ENCODE results near the gene ZBTB45.
A peak's percentile ranks its signal among the peaks of the same experiment; 100 is the strongest.

The ZBTB45 gene

GRCh38 chr19:58519355-58520256 lies at the start of gene ZBTB45:
ZBTB45 (minus strand) TSS chr19:58519810; CDS start chr19:58517673, 2,137 bp downstream.
- DNase-seq, result peak; percentile 97

DNA sequence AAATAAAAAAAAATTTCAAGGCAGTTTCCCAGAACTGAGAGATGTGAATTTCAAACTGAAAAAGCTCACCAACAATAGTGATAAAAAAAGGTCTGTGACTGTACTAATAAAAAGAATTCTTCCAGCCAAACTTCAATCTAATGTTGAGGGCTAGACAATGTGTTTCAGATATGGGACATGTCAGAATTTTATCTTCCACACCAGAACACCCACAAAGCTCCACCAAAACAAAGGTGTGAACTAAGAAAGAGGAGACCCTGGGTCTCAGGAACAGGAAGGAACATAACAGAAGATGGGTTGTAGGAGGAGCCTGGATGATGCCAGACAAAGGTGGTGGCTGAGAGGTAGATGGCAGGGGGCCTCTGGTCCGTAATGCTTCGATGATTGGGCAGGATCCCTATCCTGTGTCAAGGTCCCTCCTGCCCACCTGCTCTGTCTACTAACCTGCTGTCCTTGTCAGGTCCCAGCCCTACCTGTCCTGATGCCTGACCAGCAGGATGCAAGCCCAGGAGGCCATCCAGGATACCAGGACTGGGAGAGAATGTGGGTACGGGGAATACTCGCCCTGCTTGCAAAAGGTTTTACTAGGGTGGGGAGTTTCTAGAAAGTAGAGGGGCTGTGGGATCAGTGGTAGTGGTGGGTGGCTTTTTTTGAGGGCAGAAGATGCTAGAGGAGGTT lies 49.0 kb upstream of the ZBTB45 start:
- DNase-seq, result no peak

DNA sequence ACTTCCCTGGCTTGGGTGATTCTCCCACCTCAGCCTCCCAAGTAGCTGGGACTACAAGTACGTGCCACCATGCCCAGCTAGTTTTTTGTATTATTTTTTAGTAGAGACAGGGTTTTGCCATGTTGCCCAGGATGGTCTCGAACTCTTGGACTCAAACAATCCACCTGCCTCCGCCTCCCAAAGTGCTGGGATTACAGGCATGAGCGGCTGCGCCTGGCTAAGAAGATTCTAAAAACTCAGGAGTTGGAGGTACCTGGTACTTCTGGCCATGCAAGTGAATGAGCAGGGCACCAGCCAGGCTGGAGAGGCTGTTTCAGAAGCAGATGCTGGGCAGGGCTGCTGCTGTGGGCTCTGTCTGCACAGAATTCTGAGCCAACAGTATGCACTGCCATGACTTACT lies 47.4 kb upstream of the ZBTB45 start:
- no peak for DNase-seq

DNA sequence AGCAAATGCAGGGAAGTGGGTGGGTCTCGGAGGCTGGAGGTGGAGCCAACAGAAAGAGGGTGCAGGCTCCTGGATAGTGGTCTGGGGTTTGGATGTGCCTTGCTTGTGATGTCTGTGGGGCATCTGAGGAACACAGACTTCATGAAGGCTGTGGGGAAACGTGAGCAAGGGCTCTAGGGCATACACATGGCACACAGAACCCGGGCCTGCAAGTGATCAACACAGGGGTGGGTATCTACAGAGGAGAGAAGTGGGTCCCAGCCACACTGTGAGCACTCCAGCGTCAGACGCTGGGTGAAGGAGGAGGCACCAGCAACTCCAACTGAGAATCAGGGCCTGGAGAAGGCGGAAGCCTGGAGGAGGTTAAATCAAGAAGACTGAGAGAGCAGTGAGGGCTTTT lies 44.2 kb upstream of the ZBTB45 start:
- DNase-seq, result no peak

GRCh38 chr19:58563034-58563573 lies 43.5 kb upstream of the ZBTB45 start:
- DNase-seq, result no peak

- no peak for DNase-seq
Observed at GRCh38 chr19:58562122-58563033, 42.8 kb upstream of the ZBTB45 start.

- no peak for DNase-seq
Observed at GRCh38 chr19:58561373-58562121, 41.9 kb upstream of the ZBTB45 start.

- DNase-seq, result no peak
Observed at GRCh38 chr19:58560921-58561320, 41.3 kb upstream of the ZBTB45 start.

DNA sequence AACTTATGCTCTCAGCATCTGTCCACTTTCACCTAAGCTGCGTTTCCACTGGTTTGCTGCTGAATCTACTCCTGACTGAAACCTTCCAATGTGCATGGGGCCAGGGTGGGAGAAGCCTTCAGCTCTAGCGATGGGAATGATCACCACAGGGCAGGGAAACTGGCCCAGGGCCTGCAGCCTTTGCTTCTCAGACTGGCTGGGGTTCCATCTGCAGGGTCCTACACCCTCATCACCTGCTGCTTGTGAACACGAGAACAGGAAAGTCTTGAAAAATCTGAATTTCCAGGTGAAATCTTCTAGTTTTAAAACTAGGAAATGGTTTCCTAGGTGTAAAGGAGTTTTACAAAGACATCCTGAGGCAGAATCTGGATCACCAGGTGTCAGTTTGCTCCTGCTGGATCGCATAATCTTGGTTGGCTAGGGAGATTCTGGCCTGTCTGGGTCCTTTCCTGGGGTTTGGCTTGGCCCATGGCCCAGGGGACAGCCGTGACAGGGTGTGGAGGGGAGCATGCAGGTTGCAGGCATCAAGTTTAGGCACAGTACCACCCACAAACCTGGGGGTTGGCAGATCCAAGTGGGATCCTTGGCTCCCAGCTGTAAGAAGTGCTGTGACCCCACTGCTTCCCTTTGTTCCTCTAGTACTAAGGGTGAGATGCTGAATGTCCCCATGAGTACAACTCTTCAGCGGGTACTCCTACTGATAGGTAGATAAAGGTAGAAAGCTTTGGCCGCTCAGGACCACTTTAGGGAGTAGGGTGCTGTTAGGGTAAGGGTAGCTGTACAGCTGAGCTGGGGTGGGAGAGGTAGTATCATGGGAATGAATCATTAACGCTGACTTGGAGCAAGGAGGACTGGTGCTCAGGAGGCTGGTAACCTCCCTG lies 40.6 kb upstream of the ZBTB45 start:
- DNase-seq, result no peak

DNA sequence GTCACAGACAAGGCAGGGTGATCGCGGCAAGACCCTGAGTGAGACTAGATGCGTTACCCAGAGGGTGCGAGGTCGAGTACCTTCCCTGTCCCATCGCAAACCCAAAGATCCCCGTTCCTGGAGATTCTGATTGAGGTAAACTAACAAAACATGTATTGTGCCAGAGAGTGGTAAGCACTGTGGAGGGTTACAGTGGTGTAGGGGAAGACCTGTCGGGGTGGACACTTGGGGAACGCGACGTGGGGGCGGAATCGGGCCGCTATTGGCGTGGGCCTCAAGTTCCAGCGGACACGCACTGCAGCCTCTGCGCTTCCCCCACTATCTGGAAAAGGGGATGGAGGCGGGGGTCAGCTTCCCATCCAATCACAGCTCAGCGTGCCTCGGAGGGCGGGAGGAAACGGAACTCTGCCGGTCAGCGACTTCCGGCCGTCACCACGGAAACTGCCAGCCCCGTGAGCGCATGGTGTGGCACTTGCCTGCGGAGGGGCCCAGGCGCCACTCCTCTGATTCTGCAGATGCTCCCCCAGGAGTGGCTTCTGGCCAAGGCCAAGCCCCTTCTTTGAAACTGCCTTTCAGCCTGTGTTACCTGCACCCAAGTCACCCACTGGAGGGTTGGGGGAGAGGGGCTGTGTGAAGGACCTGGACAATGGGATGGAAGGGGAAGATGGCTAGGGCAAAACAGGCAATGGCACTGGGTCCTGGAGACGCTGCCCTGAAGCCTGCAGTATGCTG lies 39.8 kb upstream of the ZBTB45 start:
- peak; percentile 96 for DNase-seq

DNA sequence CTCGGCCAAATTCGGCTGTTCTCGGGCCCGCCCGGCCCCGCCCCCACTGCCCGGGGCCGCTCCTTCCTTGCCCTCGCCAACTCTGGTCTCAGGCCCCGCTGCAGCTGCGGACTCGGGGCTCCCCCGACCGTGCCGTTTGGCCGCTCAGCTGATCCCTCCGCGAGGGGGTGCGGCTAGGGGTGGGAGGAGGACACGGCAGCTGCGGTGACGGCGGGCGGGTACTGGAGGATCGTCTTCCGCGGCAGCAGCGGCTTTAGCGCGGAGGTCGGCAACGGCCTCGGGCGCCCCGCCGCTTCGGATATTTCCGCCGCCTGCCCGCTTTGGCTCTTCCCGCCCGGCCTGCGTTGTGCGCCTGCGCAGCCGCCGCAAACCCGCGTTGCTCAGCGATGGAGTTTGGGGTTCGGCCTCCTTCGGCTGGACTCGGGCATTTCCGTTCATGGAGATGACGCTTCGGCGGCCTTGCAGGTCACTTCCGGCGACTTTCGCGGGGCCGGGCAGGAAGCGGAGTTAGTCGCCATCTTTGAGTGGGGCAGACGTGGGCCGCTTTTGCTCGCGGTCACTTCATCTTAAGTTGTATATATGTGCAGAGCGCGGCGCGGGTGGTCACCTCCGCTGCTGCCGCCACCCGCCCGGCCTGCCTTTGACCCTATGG lies 39.1 kb upstream of the ZBTB45 start:
- peak; percentile 100 for DNase-seq

DNA sequence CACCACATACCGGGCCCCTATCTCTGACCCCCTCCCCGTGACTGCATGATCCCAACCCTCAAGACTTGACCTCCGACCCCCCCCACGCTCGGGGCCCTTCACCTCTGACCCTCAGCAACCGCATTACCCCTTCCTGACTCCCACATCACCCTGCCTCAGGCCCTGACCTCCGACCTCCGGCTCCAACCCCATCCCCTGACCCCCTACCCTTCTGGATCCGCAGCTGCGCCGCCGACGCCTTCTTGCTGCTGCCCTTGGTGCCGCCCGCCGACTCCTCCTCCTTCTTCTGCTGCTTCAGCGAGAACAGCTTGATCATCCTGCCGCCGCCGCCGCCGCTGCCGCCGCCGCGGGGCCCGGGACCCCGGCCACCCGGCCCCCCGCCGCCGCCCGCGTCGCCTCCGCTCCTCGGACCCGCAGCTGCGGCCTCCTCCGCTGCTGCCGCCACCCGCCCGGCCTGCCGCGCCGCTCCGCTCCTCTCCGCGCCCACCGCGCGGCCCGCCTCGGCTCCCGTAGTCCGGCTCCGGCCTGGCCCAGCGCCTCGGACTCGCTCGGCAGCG lies 38.5 kb upstream of the ZBTB45 start, which contains the start of gene UBE2M:
Gene UBE2M (minus strand): TSS at position 546 of the 557 bp plus-strand sequence. CDS start 230 bp downstream, at position 316.
- peak; percentile 78 for DNase-seq

GRCh38 chr19:58557221-58558065 lies 37.8 kb upstream of the ZBTB45 start:
- DNase-seq, result no peak

DNA sequence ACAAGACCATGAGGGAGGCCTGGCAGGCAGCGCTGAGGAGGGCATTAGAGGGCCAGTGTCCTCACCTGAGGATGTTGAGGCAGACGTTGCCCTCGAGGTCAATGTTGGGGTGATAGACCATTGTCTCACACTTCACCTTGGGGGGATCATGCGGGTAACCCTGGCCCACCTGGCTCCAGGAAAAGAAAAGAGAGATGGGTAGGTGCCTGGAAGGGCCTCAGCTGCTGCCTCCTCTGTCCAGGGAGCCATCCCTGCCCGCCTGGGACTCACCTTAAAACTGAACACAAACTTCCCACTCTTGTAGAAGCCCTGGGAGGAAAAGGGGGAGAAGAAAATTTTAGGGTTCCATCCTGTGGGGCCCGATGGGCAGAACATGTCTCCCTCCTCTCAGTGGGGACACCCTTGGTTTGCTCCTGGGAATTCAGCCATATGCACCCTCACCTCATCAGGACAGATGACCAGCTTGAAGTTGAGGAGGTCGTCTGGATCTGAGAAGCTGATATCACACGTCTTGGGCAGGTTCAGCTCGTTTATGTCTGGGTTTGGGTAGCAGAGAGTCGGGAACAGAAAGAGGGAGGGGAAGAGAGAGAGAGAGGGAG lies 37.1 kb upstream of the ZBTB45 start:
- DNase-seq, result no peak

- DNase-seq, result no peak
Observed at GRCh38 chr19:58555920-58556621, 36.5 kb upstream of the ZBTB45 start.

DNA sequence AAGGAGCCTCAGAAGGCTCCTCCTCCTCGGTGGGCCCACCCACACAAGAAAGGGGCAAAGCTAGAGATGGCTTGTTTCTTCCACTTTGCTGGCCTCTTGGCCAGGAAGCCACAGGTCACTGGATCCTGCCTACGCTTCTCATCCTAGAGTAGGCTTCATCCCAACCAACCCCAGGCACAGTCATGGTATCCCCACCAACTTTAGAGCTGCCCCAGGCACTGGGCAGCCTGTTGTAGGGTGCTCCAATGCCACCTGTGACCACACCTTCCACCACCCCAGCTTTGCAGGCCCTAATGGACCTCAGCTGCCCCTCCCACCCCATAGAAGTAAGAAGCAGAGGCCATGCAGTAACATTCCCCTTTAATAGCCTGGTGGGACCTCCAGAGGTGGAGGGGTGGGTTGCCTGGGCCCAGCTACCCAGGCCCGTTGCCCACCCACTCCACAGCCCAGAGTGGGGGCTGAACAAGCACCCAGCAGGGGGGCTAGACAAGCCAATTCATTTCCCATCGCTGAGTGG lies 35.8 kb upstream of the ZBTB45 start:
- no peak for DNase-seq

All from femur (tissue), 1 donor.